ENCODE data around the gene EHD3.

EHD3 gene

DNA sequence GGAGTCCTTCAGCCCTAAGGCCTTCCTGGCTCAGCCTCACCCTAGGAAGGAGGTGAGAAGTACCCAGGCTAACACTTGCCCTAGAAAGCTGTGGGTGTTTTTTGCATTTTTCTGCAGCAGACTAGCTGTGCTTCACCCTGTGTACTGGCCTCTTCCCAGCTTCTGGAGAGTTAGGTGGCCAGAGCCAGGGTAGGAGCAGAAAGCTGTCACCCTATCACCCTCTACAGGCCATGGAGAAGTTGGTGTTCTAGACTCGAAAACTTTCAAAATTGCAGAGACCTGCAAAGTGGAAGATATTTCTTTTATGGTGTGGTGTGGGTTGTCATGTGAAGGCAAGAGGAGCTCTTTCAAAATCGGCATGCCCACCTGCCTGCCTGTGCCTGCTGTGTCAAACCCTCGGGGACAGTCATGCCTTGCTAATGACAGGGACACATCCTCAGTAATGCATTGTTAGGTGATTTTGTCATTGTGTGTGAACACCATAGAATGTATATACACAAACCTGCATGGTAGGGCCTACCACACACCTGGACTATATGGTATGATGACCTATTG, 29.8 kb downstream of the EHD3 start:
- Histone ChIP-seq H2AFZ (ENCODE audit: low read length) (no peak overlapping the region), H3F3A (ENCODE audit: low read depth) (no peaks in the 10 kb centered on the region), H3K9ac (ENCODE audit: low read depth, low read length, poor library complexity, severe bottlenecking) (no peak overlapping the region), H3K79me2 (ENCODE audit: insufficient read depth, low read length) (no peaks in the 10 kb centered on the region), H3K27me3 (ENCODE audit: insufficient read depth, low read length, poor library complexity, severe bottlenecking) (no peaks in the 10 kb centered on the region), H3K4me2 (ENCODE audit: low read depth, low read length, poor library complexity, severe bottlenecking) (no peak overlapping the region), H3K36me3 (ENCODE audit: insufficient read depth, low read length) (no peaks in the 10 kb centered on the region), H3K4me3 (ENCODE audit: low read length, poor library complexity, severe bottlenecking) (no peak overlapping the region), H3K4me1 (ENCODE audit: insufficient read depth, low read length, poor library complexity, severe bottlenecking) (no peaks in the 10 kb centered on the region), H3K9me3 (ENCODE audit: insufficient read depth, low read depth, low read length) (no peaks in the 10 kb centered on the region), H4K20me1 (ENCODE audit: insufficient read depth, low read length, poor library complexity, severe bottlenecking) (no peaks in the 10 kb centered on the region), H3K9me2 (replicated peaks; ENCODE audit: low read depth, low read length) (no peaks in the 10 kb centered on the region)
- TF ChIP-seq EZH2phosphoT487 (IDR thresholded peaks at IDR 0.05; ENCODE audit: borderline replicate concordance), result no peak
- TF ChIP-seq, protein P1, sequence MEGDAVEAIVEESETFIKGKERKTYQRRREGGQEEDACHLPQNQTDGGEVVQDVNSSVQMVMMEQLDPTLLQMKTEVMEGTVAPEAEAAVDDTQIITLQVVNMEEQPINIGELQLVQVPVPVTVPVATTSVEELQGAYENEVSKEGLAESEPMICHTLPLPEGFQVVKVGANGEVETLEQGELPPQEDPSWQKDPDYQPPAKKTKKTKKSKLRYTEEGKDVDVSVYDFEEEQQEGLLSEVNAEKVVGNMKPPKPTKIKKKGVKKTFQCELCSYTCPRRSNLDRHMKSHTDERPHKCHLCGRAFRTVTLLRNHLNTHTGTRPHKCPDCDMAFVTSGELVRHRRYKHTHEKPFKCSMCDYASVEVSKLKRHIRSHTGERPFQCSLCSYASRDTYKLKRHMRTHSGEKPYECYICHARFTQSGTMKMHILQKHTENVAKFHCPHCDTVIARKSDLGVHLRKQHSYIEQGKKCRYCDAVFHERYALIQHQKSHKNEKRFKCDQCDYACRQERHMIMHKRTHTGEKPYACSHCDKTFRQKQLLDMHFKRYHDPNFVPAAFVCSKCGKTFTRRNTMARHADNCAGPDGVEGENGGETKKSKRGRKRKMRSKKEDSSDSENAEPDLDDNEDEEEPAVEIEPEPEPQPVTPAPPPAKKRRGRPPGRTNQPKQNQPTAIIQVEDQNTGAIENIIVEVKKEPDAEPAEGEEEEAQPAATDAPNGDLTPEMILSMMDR (conservative IDR thresholded peaks at IDR 0.05; ENCODE audit: low read length), result 0 out of 2 replicates have a peak, but pooled peaks have one; percentile 21

DNA sequence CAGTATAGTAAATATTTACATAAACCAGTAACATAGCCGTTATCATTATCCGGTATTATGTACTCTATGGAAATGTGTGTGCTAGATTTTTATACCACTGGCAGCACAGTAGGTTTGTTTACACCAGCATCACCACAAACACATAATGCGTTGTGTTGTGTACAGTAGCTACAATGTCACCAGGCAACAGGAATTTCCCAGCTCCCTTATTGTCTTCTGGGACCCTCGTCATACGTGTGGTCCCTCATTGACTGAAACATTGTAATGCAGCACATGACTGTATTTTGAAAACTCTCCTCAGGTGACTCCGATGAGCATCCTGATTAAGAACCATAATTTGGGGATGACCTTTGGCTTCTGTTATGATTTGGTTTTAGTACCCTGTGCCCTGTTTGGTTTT, 31.3 kb downstream of the EHD3 start:
- TF ChIP-seq, protein P1 (conservative IDR thresholded peaks at IDR 0.05; ENCODE audit: low read length), result no peak
- TF ChIP-seq EZH2phosphoT487 (IDR thresholded peaks at IDR 0.05; ENCODE audit: borderline replicate concordance), result no peak
- no peak overlapping the region for H2AFZ ChIP-seq (ENCODE audit: low read length)
- H3K79me2 ChIP-seq (ENCODE audit: insufficient read depth, low read length), result no peaks in the 10 kb centered on the region
- H3K4me3 ChIP-seq (ENCODE audit: low read length, poor library complexity, severe bottlenecking), result no peak overlapping the region
- H3F3A ChIP-seq (ENCODE audit: low read depth), result no peaks in the 10 kb centered on the region
- no peaks in the 10 kb centered on the region for H3K27me3 ChIP-seq (ENCODE audit: insufficient read depth, low read length, poor library complexity, severe bottlenecking)
- no peaks in the 10 kb centered on the region for H3K9me3 ChIP-seq (ENCODE audit: insufficient read depth, low read depth, low read length)
- H3K9me2 ChIP-seq (replicated peaks; ENCODE audit: low read depth, low read length), result no peaks in the 10 kb centered on the region
- no peak overlapping the region for H3K4me2 ChIP-seq (ENCODE audit: low read depth, low read length, poor library complexity, severe bottlenecking)
- H3K4me1 ChIP-seq (ENCODE audit: insufficient read depth, low read length, poor library complexity, severe bottlenecking), result no peaks in the 10 kb centered on the region
- no peak overlapping the region for H3K9ac ChIP-seq (ENCODE audit: low read depth, low read length, poor library complexity, severe bottlenecking)
- H4K20me1 ChIP-seq (ENCODE audit: insufficient read depth, low read length, poor library complexity, severe bottlenecking), result no peaks in the 10 kb centered on the region
- H3K36me3 ChIP-seq (ENCODE audit: insufficient read depth, low read length), result no peaks in the 10 kb centered on the region

DNA sequence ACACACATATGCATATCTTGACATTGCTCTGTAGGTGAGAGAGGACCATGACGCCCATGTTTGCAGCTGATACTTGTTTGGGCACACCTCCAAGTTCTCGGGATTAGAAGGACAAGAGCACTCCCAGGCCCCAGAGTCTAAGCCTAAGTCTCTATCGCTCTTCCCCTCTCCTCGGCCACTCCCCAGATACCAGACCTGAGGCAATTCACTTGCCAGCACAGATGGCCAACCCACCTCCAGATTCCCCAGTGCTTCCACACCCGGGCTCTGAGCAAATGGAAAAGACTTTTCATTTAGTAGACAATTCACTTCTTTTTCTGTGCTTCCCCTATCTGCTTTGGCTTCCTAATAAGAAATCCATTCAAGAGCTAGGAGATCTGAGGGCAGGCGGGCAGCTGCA, 32.9 kb downstream of the EHD3 start:
- Histone ChIP-seq H3K9ac (ENCODE audit: low read depth, low read length, poor library complexity, severe bottlenecking) (no peak overlapping the region), H3K79me2 (ENCODE audit: insufficient read depth, low read length) (no peaks in the 10 kb centered on the region), H3K4me2 (ENCODE audit: low read depth, low read length, poor library complexity, severe bottlenecking) (no peak overlapping the region), H3K36me3 (ENCODE audit: insufficient read depth, low read length) (no peaks in the 10 kb centered on the region), H3K27me3 (ENCODE audit: insufficient read depth, low read length, poor library complexity, severe bottlenecking) (no peaks in the 10 kb centered on the region), H3K9me3 (ENCODE audit: insufficient read depth, low read depth, low read length) (no peaks in the 10 kb centered on the region), H3F3A (ENCODE audit: low read depth) (no peaks in the 10 kb centered on the region), H3K4me3 (ENCODE audit: low read length, poor library complexity, severe bottlenecking) (no peak overlapping the region), H2AFZ (ENCODE audit: low read length) (no peak overlapping the region), H3K4me1 (ENCODE audit: insufficient read depth, low read length, poor library complexity, severe bottlenecking) (no peaks in the 10 kb centered on the region), H3K9me2 (replicated peaks; ENCODE audit: low read depth, low read length) (no peaks in the 10 kb centered on the region), H4K20me1 (ENCODE audit: insufficient read depth, low read length, poor library complexity, severe bottlenecking) (no peaks in the 10 kb centered on the region)
- TF ChIP-seq EZH2phosphoT487 (IDR thresholded peaks at IDR 0.05; ENCODE audit: borderline replicate concordance), result no peak
- TF ChIP-seq, protein P1 (conservative IDR thresholded peaks at IDR 0.05; ENCODE audit: low read length), result no peak

Measured in Loucy (cell line).